PC-3 (cell line): Measurements from ENCODE around the gene PCDHGB7.

Source experiments
- CTCF ChIP-seq: fragments of 300-600 bp; sonication (generic); conservative IDR thresholded peaks from 2 replicates; pipeline ENCODE4 v1.5.1; 2017; ENCODE audit warnings: antibody characterized with exemption, low read depth, mild to moderate bottlenecking, low read length
- EZH2 ChIP-seq: fragments of 300-600 bp; sonication (generic); IDR thresholded peaks from one replicate; pipeline ENCODE4 v1.6.1; 2017; ENCODE audit warnings: antibody characterized with exemption, mild to moderate bottlenecking, low read length; ENCODE audit not compliant: unreplicated experiment

- no peak for TF ChIP-seq CTCF
- TF ChIP-seq EZH2, result no peak
Measured at GRCh38 chr5:141422742-141423291, 5.3 kb downstream of the PCDHGB7 start.
